Skeletal muscle satellite cell (primary cell): ENCODE results near the gene TNFAIP1.
A peak's percentile ranks its signal among the peaks of the same experiment; 100 is the strongest.

Experiments used
- H3K27me3 ChIP-seq: 2 replicates; pipeline ENCODE4 v1.7.0; 2013; ENCODE audit warnings: low read length; ENCODE audit not compliant: control insufficient read depth, insufficient read depth
- H3K36me3 ChIP-seq: 2 replicates; pipeline ENCODE4 v1.7.0; 2013; ENCODE audit warnings: mild to moderate bottlenecking, control low read depth, low read length; ENCODE audit not compliant: insufficient read depth
- H3K4me1 ChIP-seq: 2 replicates; pipeline ENCODE4 v1.7.0; 2013; ENCODE audit warnings: low read length; ENCODE audit not compliant: control insufficient read depth, insufficient read depth
- H3K4me2 ChIP-seq: 2 replicates; pipeline ENCODE4 v1.7.0; 2013; ENCODE audit warnings: mild to moderate bottlenecking, low read length
- H3K4me3 ChIP-seq: 2 replicates; pipeline ENCODE4 v1.7.0; 2013; ENCODE audit warnings: low read length
- H3K9ac ChIP-seq: 2 replicates; pipeline ENCODE4 v1.7.0; 2013; ENCODE audit warnings: mild to moderate bottlenecking, low read depth, low read length, moderate library complexity
- H3K9me3 ChIP-seq: replicated peaks from 2 replicates; pipeline ENCODE4 v1.7.0; 2013; ENCODE audit warnings: mild to moderate bottlenecking, control low read depth, low read length

The TNFAIP1 gene

DNA sequence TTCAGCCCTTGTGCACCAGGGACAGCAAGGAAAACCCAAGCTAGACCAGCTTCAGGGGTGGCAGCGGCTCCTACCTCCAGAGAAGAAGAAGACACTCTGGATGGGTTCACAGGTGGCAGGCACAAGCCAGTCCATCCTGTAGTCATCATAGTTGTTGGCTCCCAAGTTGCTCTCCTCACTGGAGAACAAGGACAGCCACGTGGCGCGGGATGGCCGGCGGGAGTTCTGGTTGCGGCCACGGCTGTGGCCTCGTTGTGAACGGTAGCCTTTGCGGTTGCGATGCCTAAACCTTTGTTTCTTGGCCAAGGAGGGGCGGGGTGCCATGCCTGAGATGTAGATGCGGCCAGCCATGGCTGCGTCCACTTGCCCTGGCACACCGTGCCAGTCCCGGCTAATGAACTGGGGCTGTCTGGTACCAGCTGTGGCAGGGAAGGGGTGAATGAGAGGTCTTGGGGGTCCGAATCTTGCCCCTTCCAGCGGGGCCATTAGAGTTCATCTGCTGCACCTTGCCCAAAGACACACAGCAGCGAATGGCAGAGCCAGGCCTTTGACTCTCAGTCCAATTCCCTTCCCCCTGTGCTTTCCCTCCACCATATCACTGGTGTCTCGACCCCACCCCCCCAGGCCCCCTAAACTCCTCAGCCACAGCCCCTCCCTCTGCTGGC lies 32.2 kb downstream of the TNFAIP1 start:
- H3K4me3 ChIP-seq = no peak overlapping the region
- H3K9ac ChIP-seq = no peak overlapping the region
- H3K4me2 ChIP-seq = no peak overlapping the region

GRCh38 chr17:28368306-28368831 lies 32.8 kb downstream of the TNFAIP1 start:
- no peaks in the 10 kb centered on the region for H3K27me3 ChIP-seq
- no peak overlapping the region for H3K4me3 ChIP-seq
- H3K4me1 ChIP-seq = peaks cover 21% of the 10 kb centered on the region
- no peaks in the 10 kb centered on the region for H3K9me3 ChIP-seq
- no peak overlapping the region for H3K9ac ChIP-seq
- no peak overlapping the region for H3K4me2 ChIP-seq
- peaks cover 8% of the 10 kb centered on the region for H3K36me3 ChIP-seq

More for the DNA sequence above, 32.2 kb downstream of the TNFAIP1 start:
- Histone ChIP-seq H3K9me3 (no peaks in the 10 kb centered on the region), H3K4me1 (peaks cover 15% of the 10 kb centered on the region), H3K36me3 (peaks cover 14% of the 10 kb centered on the region), H3K27me3 (no peaks in the 10 kb centered on the region)

- Histone ChIP-seq H3K9ac (no peak overlapping the region), H3K36me3 (peaks cover 6% of the 10 kb centered on the region), H3K4me2 (no peak overlapping the region), H3K9me3 (no peaks in the 10 kb centered on the region), H3K4me3 (no peak overlapping the region), H3K27me3 (no peaks in the 10 kb centered on the region), H3K4me1 (peaks cover 21% of the 10 kb centered on the region)
These were observed 33.5 kb downstream of the TNFAIP1 start for GRCh38 chr17:28368915-28369683.

GRCh38 chr17:28369684-28370034 lies 34.1 kb downstream of the TNFAIP1 start:
- peaks cover 4% of the 10 kb centered on the region for H3K36me3 ChIP-seq
- H3K4me2 ChIP-seq = no peak overlapping the region
- H3K4me1 ChIP-seq = peaks cover 21% of the 10 kb centered on the region
- H3K4me3 ChIP-seq = no peak overlapping the region
- no peak overlapping the region for H3K9ac ChIP-seq
- no peaks in the 10 kb centered on the region for H3K9me3 ChIP-seq
- no peaks in the 10 kb centered on the region for H3K27me3 ChIP-seq

- Histone ChIP-seq H3K9me3 (no peaks in the 10 kb centered on the region), H3K36me3 (no peaks in the 10 kb centered on the region), H3K4me2 (peak within 1 kb of the TSS; percentile 95), H3K9ac (peak within 1 kb of the TSS; percentile 26), H3K4me3 (peak within 1 kb of the TSS; percentile 79), H3K4me1 (peaks cover 21% of the 10 kb centered on the region), H3K27me3 (no peaks in the 10 kb centered on the region)
These were observed 34.6 kb downstream of the TNFAIP1 start, which contains the start of gene VTN for GRCh38 chr17:28370035-28370743. VTN (minus strand) TSS chr17:28370307; CDS start chr17:28370203, 104 bp downstream.

GRCh38 chr17:28370744-28371103 lies 35.2 kb downstream of the TNFAIP1 start:
- H3K4me3 ChIP-seq = no peak overlapping the region

DNA sequence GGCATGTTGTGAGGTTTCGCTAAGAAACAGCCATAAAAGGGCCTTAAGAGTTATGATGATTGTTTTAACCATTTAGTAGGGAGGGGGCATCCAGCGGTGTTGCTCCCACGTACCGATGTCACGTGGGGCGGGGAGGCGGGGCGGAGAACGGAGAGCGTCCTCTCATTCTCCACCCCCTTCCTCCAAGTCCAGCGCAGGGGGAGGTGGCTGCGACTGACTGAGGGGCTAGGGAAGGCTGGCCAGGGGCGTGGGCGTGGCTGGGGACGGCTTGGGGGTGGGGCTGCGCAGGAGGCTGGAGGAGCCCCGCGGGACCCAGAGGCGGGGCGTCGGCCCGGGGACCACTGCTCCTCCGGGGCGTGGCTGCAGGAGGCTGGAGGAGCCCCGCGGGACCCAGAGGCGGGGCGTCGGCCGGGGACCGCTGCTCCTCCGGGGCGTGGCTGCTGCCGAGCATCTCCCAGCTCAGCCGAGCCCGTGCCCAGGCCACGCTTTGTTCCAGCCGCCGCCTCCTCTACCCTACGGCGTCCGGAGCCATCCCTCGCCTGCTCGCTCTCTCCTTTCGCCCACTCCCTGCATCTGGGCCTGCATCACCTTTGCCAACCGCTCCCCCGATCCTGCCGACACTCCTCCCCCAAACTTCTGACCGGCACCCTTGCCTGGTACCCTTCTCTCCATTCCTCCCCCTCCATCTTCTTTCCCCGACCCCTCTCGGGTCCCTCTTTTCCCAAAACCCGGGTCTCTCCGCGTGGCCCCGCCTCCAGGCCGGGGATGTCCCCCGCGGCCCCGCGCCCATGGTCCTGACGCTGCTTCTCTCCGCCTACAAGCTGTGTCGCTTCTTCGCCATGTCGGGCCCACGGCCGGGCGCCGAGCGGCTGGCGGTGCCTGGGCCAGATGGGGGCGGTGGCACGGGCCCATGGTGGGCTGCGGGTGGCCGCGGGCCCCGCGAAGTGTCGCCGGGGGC lies 36.0 kb downstream of the TNFAIP1 start, which contains the start of gene SARM1:
Gene SARM1, plus strand, starts transcription at position 450 of the 958 bp plus-strand sequence. Its CDS starts 339 bp downstream, at position 789.
- Histone ChIP-seq H3K9ac (peak within 1 kb of the TSS; percentile 74), H3K27me3 (no peaks in the 10 kb centered on the region), H3K9me3 (no peaks in the 10 kb centered on the region), H3K4me3 (peak within 1 kb of the TSS; percentile 79), H3K36me3 (no peaks in the 10 kb centered on the region), H3K4me2 (peak within 1 kb of the TSS; percentile 95), H3K4me1 (peaks cover 21% of the 10 kb centered on the region)

More at GRCh38 chr17:28370744-28371103, 35.2 kb downstream of the TNFAIP1 start:
- H3K9ac ChIP-seq = peak overlapping the region; percentile 26
- H3K4me1 ChIP-seq = peaks cover 21% of the 10 kb centered on the region
- no peaks in the 10 kb centered on the region for H3K27me3 ChIP-seq
- no peaks in the 10 kb centered on the region for H3K36me3 ChIP-seq
- H3K9me3 ChIP-seq = no peaks in the 10 kb centered on the region
- peak overlapping the region; percentile 95 for H3K4me2 ChIP-seq

DNA sequence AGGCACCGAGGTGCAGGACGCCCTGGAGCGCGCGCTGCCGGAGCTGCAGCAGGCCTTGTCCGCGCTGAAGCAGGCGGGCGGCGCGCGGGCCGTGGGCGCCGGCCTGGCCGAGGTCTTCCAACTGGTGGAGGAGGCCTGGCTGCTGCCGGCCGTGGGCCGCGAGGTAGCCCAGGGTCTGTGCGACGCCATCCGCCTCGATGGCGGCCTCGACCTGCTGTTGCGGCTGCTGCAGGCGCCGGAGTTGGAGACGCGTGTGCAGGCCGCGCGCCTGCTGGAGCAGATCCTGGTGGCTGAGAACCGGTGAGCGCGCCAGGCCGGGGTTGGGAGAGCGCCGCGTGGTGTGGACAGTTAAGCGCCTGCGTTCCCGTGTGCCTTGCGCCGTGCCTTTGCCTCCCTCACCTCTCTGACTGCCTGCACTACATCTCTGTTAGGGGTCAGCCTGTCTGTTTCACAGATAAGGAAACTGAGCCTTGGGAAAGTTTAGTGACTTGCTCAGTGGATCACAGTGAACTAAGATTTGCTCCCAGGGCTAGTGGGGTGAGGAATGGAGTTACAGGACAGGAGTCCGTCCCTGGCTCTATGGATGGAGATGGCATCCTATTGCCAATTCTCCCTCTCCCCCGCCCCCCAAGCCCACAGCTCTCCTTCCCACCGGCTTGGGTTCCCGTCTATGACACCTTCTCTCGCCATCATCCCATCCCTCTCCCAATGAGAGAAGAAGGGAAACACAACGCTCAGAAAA lies 36.8 kb downstream of the TNFAIP1 start:
- peak overlapping the region; percentile 79 for H3K4me3 ChIP-seq
- H3K9ac ChIP-seq = peak overlapping the region; percentile 74
- H3K4me2 ChIP-seq = peak overlapping the region; percentile 95
- H3K4me1 ChIP-seq = peaks cover 21% of the 10 kb centered on the region
- H3K36me3 ChIP-seq = no peaks in the 10 kb centered on the region
- H3K9me3 ChIP-seq = no peaks in the 10 kb centered on the region
- no peaks in the 10 kb centered on the region for H3K27me3 ChIP-seq

DNA sequence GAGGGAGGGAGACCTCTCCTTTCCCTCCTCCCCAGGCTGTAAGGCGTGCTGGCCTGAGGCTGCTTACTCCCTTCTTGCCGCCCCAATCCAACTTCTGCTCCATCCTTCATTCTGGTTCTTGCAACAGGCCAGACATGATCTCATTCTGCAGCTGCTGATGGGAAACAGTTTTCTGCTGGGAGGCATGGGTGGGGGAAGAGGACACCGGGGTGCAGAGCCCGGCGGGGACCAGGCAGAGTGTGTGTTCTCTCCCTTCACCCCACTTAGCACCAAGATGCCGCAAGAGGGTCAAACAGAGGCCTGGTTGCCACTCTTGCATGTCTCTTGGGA lies 37.3 kb downstream of the TNFAIP1 start:
- H3K27me3 ChIP-seq = no peaks in the 10 kb centered on the region
- peak overlapping the region; percentile 79 for H3K4me3 ChIP-seq
- no peaks in the 10 kb centered on the region for H3K9me3 ChIP-seq
- peaks cover 21% of the 10 kb centered on the region for H3K4me1 ChIP-seq
- peak overlapping the region; percentile 74 for H3K9ac ChIP-seq
- H3K36me3 ChIP-seq = no peaks in the 10 kb centered on the region
- H3K4me2 ChIP-seq = peak overlapping the region; percentile 95
